K562 (cell line): ENCODE results near the gene GRB10. TPM values are rescaled to one million over a fixed set of nuclear protein-coding genes. Genes with fewer than 3 reads are reported as not detected.

ENCODE experiments used
- ATAC-seq: fragments of 200-7000 bp; cut with Tn5 transposase; 3 replicates; pipeline ENCODE4 v1.9.1; 2020; ENCODE audit warnings: moderate library complexity
- BruUV-seq: library from RNA; stranded (reverse); fragments of 400-500 nt; replicated peaks from 2 replicates; lab custom pipeline; 2021; lab: Mats Ljungman, UMichigan
- CTCF ChIA-PET: fragments of 300-600 bp; formaldehyde crosslinking; extraction: SDS; loops from one replicate; lab custom pipeline; 2021; ENCODE audit warnings: low intra/inter-chr PET ratio; lab: Yijun Ruan, JAX
- POLR2A ChIA-PET: fragments of 300-600, 350-650 bp; sonication (Branson Sonifier 250); formaldehyde crosslinking; extraction: SDS; loops from one replicate; lab custom pipeline; 2021; ENCODE audit warnings: antibody characterized with exemption, inconsistent platforms; lab: Yijun Ruan, JAX
- DNase-seq, 4 experiments: peaks; one replicate each; pipeline versions ENCODE4 v3.0.0 to v3.0.0-alpha.2; 2011 to 2018; ENCODE audit warnings: low spot score in 3 of 4, mixed read lengths in 3 of 4; ENCODE audit errors: extremely low read depth in 1 of 4
- FAIRE-seq: peaks from 2 replicates; lab custom pipeline; 2011; peaks lifted over from hg19 to GRCh38; lab: Jason Lieb, UNC
- H2AFZ ChIP-seq: 2 replicates; pipeline ENCODE4 v1.6.0; 2011; ENCODE audit warnings: low read depth, low read length, control low read depth, inconsistent platforms
- H3K27ac ChIP-seq: fragments of 200-600 bp; 3 replicates; pipeline ENCODE4 v1.8.0; 2011; ENCODE audit warnings: low read depth, mild to moderate bottlenecking, control low read depth, inconsistent platforms, low read length, moderate library complexity, mixed read lengths; ENCODE audit errors: extremely low read depth
- H3K27me3 ChIP-seq, 2 experiments: fragments of 300-600 bp in 1 of 2; 2 replicates in 1 of 2; 3 replicates in 1 of 2; pipeline versions ENCODE4 v1.6.0 to v1.8.0; 2011; ENCODE audit warnings: inconsistent platforms in 2 of 2, low read length in 2 of 2, mild to moderate bottlenecking in 1 of 2, mixed read lengths in 1 of 2, moderate library complexity in 1 of 2; ENCODE audit not compliant: control insufficient read depth in 2 of 2, insufficient read depth in 2 of 2
- H3K36me3 ChIP-seq: fragments of 300-600 bp; 3 replicates; pipeline ENCODE4 v1.8.0; 2011; ENCODE audit warnings: mild to moderate bottlenecking, low read length, inconsistent platforms; ENCODE audit not compliant: control insufficient read depth, insufficient read depth
- H3K4me1 ChIP-seq, 2 experiments: fragments of 200-600 bp in 1 of 2; replicated peaks in 1 of 2; 2 replicates in 1 of 2; 3 replicates in 1 of 2; pipeline versions ENCODE4 v1.5.1 to v1.8.0; 2011; ENCODE audit warnings: inconsistent platforms in 2 of 2, low read length in 2 of 2, mild to moderate bottlenecking in 1 of 2, mixed read lengths in 1 of 2, moderate library complexity in 1 of 2; ENCODE audit not compliant: control insufficient read depth in 2 of 2, insufficient read depth in 2 of 2
- H3K4me2 ChIP-seq: 2 replicates; pipeline ENCODE4 v1.6.1; 2011; ENCODE audit warnings: low read length, control low read depth, inconsistent platforms, mixed read lengths; ENCODE audit not compliant: insufficient read depth
- H3K4me3 ChIP-seq: fragments of 200-600 bp; sonication (generic), shearing (Covaris generic); 2 replicates; pipeline ENCODE4 v1.5.1; 2016; ENCODE audit warnings: control low read depth, inconsistent platforms
- H3K79me2 ChIP-seq: fragments of 200-600 bp; 3 replicates; pipeline ENCODE4 v1.8.0; 2011; ENCODE audit warnings: low read length, inconsistent platforms; ENCODE audit not compliant: control insufficient read depth, insufficient read depth
- H3K9ac ChIP-seq, 2 experiments: 2 replicates each; pipeline versions ENCODE4 v1.6.0 to v1.6.1; 2011; ENCODE audit warnings: low read depth in 2 of 2, low read length in 2 of 2, control low read depth in 1 of 2, inconsistent platforms in 1 of 2, mild to moderate bottlenecking in 1 of 2, mixed read lengths in 1 of 2; ENCODE audit not compliant: insufficient read depth in 1 of 2
- H3K9me1 ChIP-seq: one replicate; pipeline ENCODE4 v1.6.0; 2011; ENCODE audit warnings: inconsistent platforms, mild to moderate bottlenecking, low read length, moderate library complexity; ENCODE audit not compliant: control insufficient read depth, insufficient read depth
- H3K9me3 ChIP-seq: replicated peaks from 2 replicates; pipeline ENCODE4 v1.5.1; 2011; ENCODE audit warnings: low read depth, low read length, inconsistent platforms; ENCODE audit not compliant: control insufficient read depth, insufficient read depth
- H4K20me1 ChIP-seq: replicated peaks from 2 replicates; pipeline ENCODE4 v1.6.1; 2011; ENCODE audit warnings: low read length, inconsistent platforms, mixed read lengths; ENCODE audit not compliant: control insufficient read depth, insufficient read depth
- HMG20A ChIP-seq: fragments of 450-650 bp; formaldehyde crosslinking; conservative IDR thresholded peaks from 2 replicates; pipeline ENCODE4 v1.4.0; 2020; ENCODE audit warnings: mild to moderate bottlenecking, mixed read lengths
- TRIM28 ChIP-seq: fragments of 450-650 bp; IDR thresholded peaks from 2 replicates; pipeline ENCODE4 v1.6.1; 2017
- TSC22D4 ChIP-seq: fragments of 450-650 bp; IDR thresholded peaks from 2 replicates; pipeline ENCODE4 v1.6.1; 2016; ENCODE audit warnings: missing genetic modification characterization, missing biosample characterization, control low read depth
- ZNF511 ChIP-seq: sonication (generic); formaldehyde crosslinking; IDR thresholded peaks from 2 replicates; pipeline ENCODE4 v1.8.0; 2022; ENCODE audit warnings: mild to moderate bottlenecking, missing genetic modification reagents
- ZNF57 ChIP-seq: fragments of 450-650 bp; formaldehyde crosslinking; IDR thresholded peaks from 2 replicates; pipeline ENCODE4 v1.4.0; 2020; ENCODE audit warnings: mild to moderate bottlenecking, moderate library complexity
- WGBS: fragments of 100-300 bp; shearing (Covaris generic); methylation state at CpG from one replicate; pipeline ENCODE4 v1.1.6; 2016; ENCODE audit warnings: low coverage, mixed read lengths; ENCODE audit not compliant: insufficient coverage; ENCODE audit errors: missing lambda C conversion rate; 5-methylcytosine and 5-hydroxymethylcytosine counted together
- in situ Hi-C: fragments of 300-500 bp; cut with MboI; formaldehyde crosslinking; loops from 4 replicates; pipeline ENCODE4 v1.15.0; 2018; ENCODE audit warnings: inconsistent platforms, mixed read lengths
- intact Hi-C: fragments of 100-400 bp; cut with micrococcal nuclease; formaldehyde crosslinking; loops from 2 replicates; pipeline ENCODE4 v1.14.2; 2022
- polyA plus RNA-seq, 8 experiments: library from polyadenylated mRNA; depleted of rRNA in 4 of 8; stranded (reverse) in 5 of 8; unstranded in 3 of 8; fragments of >200 nt; fragmentation: Nextera tagmentation in 2 of 8; fragmentation: Illumina TruSeq in 1 of 8; extraction: Ambion mirVana in 2 of 8; extraction: Trizol in 1 of 8; gene quantifications; 2 replicates each; pipeline versions ENCODE4 v1.2.1 to v1.2.3, GENCODE V29; 2011 to 2014; ENCODE audit warnings: inconsistent platforms in 1 of 8, missing spikeins in 1 of 8
- total RNA-seq, 7 experiments: library from RNA; depleted of rRNA in 6 of 7; stranded (reverse); fragments of >200 nt in 6 of 7; fragmentation: Illumina TruSeq in 2 of 7; extraction: Trizol in 2 of 7; gene quantifications; 2 replicates each; pipeline versions ENCODE4 v1.2.1 to v1.2.3, GENCODE V29; 2011 to 2021; ENCODE audit warnings: low replicate concordance in 1 of 7
- TF ChIP-seq, protein P1 (sequence below): IDR thresholded peaks from 2 replicates; pipeline ENCODE4 v1.6.1; 2011; ENCODE audit warnings: borderline replicate concordance, low read depth, mild to moderate bottlenecking, moderate library complexity, low read length; ENCODE audit not compliant: insufficient read depth, poor library complexity, severe bottlenecking

GRB10 gene
- total and polyA plus RNA-seq, 9 of the 15 experiments (the other 6 are each of a cell fraction or from before 2014, with no cell fraction given): 8.9 to 88.5 (median 40.7) TPM

GRCh38 chr7:50658696-50659095 lies 124.0 kb downstream of the GRB10 start:
- intact Hi-C loops (no loop called here), in situ Hi-C loops (no loop called here)
- no peak overlapping the region for H3K27ac ChIP-seq
- H3K4me1 ChIP-seq: peaks cover 0 to 4% of the 10 kb centered on the region in 2 experiments; a peak in 1 of 5 replicates
- no peak for ATAC-seq
- POLR2A ChIA-PET: interaction anchor here (0.6 to 1.4 kb wide), 2 partner anchors 13 to 103 kb away, joined by 3 to 4 read pairs; no protein-coding TSS in a partner anchor
- no peaks in the 10 kb centered on the region for H3K79me2 ChIP-seq
- DNase-seq: no peak
- CTCF ChIA-PET: no interaction called here
- no peaks in the 10 kb centered on the region for H3K27me3 ChIP-seq
- H3K36me3 ChIP-seq: peaks cover 34% of the 10 kb centered on the region; the same call in 2 of the 3 replicates
- H3K9me3 ChIP-seq: no peaks in the 10 kb centered on the region
- H3K9ac ChIP-seq: no peak overlapping the region
- BruUV-seq: no TSS peak
- TF ChIP-seq TRIM28 (no peak), HMG20A (CRISPR knock-in tag) (no peak), ZNF511 (no peak), ZNF57 (no peak), TSC22D4 (tag) (no peak)
- TF ChIP-seq, protein P1, sequence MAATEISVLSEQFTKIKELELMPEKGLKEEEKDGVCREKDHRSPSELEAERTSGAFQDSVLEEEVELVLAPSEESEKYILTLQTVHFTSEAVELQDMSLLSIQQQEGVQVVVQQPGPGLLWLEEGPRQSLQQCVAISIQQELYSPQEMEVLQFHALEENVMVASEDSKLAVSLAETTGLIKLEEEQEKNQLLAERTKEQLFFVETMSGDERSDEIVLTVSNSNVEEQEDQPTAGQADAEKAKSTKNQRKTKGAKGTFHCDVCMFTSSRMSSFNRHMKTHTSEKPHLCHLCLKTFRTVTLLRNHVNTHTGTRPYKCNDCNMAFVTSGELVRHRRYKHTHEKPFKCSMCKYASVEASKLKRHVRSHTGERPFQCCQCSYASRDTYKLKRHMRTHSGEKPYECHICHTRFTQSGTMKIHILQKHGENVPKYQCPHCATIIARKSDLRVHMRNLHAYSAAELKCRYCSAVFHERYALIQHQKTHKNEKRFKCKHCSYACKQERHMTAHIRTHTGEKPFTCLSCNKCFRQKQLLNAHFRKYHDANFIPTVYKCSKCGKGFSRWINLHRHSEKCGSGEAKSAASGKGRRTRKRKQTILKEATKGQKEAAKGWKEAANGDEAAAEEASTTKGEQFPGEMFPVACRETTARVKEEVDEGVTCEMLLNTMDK: no peak
- H2AFZ ChIP-seq: no peak overlapping the region
- FAIRE-seq: no peak
- WGBS: 88% methylated on average over 11 of the region's 11 CpGs
- H4K20me1 ChIP-seq: 0 out of 2 replicates have a peak, but pooled peaks cover 5% of the 10 kb centered on the region
- no peak overlapping the region for H3K4me2 ChIP-seq
- no peaks in the 10 kb centered on the region for H3K9me1 ChIP-seq
- H3K4me3 ChIP-seq: no peak overlapping the region
